GM19351 (cell line): Measurements from ENCODE around the gene SLCO2A1.

Experiments
- ATAC-seq: cut with Tn5 transposase; IDR thresholded peaks from one replicate; pipeline ENCODE4 v1.9.1; 2021; ENCODE audit warnings: mild to moderate bottlenecking, moderate library complexity; ENCODE audit not compliant: unreplicated experiment

SLCO2A1 gene

DNA sequence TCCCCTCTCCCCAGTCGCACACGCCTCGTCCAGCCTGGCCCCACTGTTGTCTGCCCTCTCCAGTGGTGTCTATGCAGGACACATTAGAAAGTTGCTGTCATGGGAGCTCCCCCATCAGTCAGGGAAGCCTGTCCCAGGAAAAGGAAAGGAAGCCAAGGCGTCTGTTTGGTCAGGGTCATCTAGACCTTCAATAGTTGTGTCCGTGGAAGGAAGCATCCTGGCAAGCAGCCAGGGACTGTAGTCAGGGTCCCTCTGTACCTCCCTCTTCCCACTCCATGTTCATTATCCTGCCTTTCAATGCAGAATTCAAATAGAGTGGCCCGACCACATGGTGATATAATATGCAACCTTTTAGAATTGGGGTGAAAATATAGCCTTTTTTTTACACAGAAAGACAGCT lies 73.4 kb downstream of the SLCO2A1 start:
- ATAC-seq = no peak

DNA sequence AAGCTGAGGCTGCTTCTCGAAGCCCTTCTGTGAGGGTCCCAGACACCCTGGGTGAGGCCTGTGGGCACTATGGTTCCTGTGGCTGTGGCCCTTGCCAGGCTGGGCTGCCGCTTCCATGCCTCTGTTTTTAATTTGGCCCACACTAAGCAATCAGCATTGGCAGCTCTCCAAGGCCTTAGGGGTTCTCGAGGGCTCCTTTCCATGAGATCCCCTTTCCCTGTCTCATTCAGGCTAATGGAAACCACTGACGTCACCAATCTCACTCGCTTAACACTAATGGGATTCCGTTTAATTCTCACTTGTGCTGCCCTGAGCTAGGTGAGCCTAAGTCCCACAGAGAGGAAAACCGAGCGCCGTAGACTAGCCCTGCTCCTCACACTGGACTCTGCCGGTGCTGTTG lies 73.8 kb downstream of the SLCO2A1 start:
- no peak for ATAC-seq

DNA sequence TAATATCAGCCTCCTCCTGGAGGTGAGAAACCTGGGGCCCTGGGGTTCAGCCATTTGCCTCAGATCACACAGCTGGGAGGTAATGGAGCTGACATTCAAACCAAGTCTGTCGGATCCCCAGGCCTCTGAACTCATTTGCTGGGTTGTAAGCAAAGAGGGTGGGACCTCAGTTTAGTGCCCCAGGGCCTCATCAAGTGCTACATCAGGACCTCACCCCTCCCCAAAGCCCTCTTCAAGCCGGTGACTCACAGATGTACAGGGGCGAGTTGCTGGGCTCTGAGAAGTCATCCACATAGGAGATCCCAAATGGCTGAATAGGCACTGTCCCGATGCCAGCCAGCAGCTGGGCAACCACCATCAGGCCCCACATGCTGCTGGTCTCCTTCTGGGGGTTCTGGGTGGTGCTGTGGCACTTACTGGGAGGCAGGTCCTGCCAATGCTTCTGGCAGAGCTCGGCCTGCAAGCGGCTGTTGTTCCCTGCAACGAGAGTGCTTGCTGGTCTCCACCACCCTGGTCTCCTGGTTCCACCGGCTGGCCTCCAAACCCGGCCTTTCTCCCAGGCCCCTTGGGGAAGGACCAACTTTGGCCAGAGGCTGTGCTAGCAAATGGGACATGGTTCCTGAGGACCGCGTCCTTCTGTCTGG lies 74.9 kb downstream of the SLCO2A1 start:
- ATAC-seq = no peak

DNA sequence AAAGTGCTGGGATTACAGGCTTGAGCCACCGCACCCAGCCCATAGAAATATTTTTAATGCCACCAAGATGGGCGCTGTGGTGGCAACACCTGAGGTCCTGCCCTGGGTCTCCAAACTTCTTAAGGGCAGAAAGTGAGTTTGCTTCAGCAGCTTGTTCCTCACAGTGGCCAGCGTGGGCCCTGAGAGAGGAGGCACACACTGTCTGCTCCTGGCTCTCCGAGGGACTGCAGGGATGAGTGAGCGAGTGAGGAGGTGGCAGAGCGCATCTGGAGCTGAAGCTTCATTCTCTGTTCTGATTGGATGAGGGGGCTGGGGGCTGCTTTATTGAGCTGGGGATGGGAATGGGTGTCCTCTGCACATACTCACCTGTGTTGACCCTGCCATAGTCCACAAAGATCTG lies 76.4 kb downstream of the SLCO2A1 start:
- ATAC-seq = no peak

DNA sequence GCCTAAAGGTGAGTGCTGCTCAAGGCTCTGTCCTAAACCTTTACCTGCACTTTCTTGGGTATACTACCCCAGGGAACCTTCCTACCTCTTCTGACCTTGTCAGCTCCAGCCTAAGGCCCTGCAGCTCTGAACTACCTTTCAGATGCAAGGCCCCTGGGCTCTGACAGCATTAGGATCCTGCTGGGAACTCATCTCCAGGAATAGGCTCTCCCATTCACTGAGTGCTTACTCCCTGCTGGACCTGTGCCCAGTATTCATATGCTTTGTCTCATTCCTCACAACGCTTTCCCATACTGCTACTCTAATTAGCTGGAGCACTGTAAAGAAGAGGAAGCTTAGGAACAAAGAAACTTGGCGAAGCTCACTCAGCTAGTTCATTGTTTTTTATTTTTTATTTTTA lies 80.3 kb downstream of the SLCO2A1 start:
- ATAC-seq = no peak

DNA sequence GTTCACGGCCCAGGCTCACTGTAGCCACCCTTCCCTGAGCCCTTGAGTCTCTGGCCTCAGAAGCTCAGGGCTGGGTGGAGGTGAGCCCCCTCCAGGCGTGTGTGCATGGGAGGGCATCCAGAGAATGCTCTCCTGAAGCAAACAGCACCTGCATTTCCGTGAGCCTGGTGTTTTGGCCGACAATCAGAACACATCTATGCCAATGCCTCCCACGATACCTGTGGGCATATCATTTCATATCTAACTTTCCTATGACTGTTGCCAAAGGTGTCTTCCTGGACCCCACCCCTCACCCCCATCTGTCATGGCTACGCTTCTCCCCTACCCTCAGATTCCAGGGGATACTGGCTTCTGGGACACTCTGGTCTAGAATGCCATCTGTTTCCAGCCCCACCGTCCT lies 80.7 kb downstream of the SLCO2A1 start:
- no peak for ATAC-seq

DNA sequence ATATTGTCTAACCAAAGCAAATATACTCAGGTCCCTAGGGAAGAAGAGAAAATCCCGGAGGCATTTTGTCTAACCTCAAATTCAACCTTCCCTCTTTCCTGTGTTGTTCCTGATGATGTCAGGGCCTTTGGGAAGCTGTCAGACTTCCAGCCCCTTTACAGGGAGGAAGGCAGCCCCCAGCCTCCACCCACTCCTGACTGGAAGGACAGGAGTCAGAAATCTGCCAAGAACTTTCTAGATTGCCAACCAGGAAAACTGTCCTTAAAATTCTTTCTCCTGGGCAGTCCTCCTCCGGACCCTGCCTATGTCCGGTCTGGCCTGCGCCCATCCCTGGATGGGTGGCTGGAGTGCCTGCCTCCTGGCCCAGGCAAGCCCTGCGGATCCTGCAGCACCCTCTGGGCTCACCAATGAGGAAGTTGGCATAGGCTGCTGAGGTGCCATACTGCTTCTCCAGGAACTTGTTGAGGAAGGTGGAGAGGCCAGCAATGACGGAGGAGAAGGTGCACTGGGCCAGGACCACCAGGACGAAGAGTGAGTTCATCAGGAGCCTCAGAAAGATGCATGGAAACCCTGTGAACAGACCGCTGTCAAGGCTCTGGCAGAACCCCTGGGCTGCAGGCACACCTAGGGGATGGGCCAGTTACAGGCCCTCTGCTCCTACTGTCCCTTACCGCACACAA lies 81.5 kb downstream of the SLCO2A1 start:
- ATAC-seq = no peak

DNA sequence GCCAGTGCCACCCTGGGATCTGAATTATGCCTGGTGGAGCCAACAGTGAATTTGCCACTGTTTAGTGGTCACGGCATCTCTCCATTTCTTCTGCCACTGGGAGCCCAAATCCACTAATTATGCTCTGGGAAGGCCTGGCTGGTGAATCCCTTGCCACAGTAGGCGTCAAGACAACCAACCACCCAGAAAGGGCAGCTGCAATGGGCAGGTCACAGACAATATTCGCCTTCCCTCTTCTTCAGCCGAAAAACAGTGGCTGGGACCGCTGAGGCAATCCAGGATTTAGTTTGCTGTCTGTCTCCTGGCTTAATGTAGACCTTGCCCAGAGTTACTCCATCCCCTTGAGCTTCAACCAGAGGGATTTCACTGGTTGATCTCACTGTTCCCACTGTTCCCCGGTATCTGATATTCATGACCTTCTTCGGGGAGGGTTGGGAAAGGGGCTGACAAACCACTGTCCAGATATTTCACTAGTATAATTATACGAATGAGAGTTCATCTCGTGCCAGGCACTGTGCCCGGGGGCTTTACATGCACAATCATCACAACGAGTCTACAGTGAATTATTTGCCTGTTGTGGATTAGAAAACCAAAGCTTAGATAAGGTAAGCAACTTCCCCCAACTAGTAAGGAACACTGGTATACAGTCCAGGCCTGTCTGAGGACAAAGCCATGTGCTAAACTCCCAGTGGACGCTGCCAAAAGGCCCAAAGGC lies 84.2 kb downstream of the SLCO2A1 start:
- no peak for ATAC-seq

DNA sequence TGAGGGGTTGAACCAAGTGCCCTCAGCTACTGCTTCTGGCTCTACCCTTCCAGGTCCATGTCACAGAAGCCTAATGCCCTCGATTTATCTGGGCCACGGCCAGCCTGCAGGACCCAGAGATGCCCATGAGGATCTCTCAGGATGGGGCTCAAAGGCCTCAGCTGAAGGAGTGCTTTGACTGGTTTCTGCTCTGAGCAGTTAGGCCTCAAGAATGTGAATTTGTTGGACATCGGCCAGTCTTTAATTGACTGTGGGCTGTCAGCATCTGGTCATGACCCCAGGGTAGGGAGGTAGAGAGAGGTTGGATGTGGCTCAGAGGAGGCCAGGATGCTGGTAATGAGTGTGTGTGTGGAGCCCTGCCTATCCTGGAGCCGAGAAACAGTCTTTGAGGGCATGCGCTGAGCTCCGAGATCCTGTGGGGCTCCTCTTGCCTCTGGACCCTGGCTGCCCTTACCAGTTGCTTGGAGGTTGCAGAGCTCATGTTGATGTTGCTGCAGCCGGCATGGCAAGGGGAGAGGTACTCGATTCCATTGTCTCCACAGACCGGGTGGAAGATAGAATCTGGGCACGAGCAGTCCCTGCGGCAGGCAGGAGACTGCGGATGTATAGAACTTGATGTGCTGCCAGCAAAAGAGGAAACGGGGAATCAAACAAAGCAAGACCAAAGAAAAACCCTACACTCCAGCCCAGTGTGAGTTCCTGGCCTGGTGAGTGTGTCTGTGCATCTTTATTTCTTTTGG lies 84.9 kb downstream of the SLCO2A1 start:
- ATAC-seq = no peak

DNA sequence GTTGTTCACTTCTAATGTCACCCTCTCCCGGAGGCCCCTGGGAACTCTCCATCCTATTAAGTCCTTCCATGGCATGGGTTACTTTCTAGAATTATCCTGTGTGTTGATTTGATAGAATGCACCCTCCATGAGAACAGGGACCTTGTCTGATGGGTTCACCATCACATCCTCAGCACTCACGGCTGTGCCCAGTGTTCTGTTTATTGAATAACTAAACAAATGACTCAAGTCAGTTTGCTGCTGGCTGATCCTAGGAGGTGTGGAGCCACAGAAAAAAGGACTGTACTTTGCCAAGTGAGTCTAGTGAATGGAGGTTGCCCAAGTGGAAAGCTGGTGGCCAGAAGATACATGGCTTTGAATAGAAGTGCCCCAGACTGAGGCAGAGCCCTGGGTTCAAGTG lies 85.5 kb downstream of the SLCO2A1 start:
- ATAC-seq = no peak

DNA sequence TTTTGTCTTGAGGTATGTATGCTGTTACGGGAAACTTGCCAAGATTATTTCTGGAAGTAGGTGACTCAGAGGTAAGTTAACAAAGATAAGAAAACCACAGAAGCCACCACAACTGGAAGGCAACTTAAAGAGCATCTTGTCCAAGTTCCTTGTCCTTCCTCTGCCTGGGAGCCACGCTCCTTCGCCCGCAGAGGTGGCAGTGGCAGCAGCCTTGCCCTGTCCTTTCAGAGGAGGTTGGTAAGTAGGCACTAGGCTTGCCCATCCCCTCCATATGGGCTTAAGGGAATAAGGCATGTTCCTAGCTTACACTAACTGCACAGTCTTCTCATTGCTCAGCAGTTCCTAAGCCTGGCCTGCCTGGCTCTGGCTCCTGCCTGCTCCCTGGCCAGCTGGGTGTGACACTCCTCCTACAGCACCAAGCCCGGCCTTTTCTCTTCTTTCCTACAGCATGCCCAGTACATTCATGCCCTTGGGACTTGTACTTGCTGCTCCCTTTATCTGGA lies 86.0 kb downstream of the SLCO2A1 start:
- ATAC-seq = no peak

DNA sequence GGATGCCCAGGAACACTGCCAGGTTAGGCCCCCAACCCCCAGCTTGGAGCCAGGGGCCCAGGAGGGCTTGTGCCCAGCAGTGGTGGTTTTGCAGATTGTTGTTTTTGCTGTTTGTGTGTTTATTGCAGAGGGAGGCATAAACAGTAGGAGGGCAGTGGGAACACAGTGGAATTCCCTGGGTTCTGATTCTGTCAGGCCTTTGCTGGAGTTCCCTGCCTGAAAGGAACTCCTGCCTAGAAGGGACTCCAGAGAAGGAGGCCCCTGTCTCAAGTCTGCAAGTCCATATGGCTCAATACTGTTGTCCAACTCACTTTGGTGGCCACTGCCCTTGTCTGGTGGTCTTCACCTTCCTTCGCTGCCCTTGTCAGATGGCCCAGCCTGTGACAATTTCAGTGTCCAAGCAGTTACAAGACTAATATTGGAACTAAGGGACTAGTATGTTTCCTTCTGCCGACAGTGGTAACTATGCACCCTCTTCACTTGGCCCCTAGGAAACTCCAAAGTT lies 86.6 kb downstream of the SLCO2A1 start:
- no peak for ATAC-seq

DNA sequence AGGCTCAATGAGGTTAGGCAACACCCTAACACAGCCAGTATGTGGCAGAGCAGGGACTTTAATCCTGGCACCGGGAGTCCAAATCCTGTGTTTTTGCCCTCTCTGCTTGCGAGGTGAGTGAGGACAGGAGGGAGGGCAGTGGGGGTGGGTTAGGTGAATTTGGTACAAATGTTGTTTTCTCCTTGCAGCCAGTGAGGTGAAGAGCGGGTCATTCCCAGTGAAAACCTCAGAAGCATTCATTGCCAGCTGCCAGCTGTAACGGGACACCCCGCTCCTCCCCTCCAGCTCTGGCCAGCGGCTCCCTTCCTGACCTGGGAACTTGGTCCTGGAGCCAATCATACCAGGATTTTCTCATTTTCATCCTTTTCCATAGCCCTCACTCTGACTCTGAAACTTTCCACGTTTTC lies 88.3 kb downstream of the SLCO2A1 start:
- ATAC-seq = no peak

DNA sequence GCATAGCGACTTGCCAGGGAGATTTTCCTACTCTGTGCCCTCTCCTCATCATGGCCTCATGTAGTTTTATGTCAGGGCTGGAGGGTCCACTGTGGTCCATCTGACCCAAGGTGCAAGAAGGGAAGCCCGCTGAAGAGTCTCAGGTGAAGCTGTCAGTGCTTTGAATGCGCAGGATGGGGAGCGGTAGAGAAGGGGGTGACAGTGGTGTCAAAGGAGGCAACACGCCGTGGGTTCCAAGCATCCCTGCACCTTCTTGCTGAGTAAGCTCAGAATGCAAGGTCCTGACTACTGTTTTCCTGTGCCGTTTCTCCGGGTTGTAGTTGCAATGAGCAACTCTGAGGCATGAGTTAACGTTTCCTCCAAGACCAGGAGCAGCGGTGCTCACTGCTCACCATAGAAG lies 89.2 kb downstream of the SLCO2A1 start:
- ATAC-seq = no peak

DNA sequence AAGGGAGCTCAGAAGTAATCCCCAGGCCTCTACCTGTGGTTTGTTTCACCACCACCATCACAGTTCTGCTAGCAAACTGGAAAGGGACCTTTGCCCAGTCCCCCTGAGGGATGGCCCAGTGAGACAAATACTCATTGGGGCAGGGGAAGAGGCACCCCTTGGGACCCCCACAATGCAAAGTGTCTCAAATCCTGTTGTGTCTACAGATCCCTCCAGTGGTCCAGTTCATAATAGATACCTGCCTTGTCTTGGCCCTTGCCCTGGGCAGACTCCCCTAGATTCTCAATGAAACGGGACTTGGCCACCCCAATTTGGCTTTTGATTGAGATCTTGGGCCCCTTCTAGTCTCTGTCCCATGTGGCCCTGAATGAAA lies 90.3 kb downstream of the SLCO2A1 start:
- no peak for ATAC-seq

DNA sequence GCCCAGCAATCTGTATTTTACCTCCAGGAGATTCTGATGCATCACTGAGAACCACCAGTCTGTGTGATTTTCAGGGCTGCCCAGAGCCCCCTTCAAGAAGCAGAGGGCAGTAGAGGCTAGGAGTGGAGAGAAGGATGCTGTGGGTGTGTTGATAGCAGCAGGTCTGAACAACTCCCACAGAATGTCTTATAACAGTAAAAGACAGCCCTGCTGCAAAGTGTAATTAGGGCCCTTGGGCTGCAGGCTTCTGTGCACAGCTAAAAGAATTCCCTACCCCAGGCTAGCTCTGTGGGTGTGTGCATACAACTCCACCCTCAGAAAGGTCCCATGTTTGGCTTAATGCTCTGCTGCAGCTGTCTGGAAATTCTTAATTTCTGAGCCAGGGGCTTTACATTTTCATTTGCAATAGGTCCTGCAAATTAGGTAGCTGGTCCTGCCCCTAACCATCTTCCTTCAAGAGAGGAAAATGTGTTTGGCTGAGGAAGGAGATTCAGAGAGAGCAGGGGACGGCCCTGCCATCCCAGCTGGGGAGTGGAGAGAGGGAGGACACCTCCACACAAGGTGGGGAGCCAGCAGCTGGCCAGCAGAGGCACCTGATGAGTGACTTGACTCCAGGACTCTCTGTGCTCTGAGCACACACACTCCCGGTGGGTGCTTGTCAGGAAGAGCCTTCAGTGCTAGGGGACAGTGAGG lies 90.8 kb downstream of the SLCO2A1 start:
- no peak for ATAC-seq

DNA sequence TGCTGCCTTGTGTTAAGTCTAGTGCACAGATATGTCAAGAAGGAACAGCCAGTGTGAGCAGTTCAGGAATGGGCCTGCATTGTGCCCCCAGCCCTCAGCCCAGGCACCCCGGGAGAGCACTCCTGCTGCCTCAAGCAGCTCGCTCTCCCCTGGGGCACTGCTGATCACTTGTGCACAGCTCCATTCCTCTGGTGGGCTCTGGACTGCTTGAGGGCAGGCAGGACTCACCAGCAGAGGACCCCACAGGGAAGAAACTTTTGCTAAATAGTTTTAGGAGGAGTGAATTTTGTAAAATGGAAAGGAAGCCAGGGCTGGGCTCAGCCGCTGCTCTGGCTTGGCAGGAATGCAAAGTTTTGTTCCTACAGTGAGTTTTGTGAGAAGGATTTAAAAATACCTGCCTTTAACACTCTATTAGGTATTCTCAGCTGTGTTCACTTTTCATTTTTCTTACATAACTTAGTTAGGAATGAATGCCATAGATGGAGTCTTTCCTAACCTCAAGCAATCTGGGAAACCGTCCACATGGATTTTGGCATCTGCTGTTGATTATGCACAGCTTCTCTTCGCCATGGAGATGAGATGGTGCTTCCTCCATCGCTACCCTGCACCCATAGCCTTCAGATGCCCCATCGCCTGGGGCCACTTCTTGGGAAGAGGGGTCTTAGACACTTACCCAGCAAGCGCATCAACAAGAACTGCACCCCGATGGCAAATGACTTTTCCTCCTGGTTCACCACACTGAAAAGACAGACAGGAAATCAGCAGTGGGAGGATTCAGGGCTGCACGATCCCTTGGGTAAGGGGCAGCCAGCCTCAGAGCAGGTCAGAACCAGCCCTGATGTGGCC lies 91.7 kb downstream of the SLCO2A1 start:
- no peak for ATAC-seq

DNA sequence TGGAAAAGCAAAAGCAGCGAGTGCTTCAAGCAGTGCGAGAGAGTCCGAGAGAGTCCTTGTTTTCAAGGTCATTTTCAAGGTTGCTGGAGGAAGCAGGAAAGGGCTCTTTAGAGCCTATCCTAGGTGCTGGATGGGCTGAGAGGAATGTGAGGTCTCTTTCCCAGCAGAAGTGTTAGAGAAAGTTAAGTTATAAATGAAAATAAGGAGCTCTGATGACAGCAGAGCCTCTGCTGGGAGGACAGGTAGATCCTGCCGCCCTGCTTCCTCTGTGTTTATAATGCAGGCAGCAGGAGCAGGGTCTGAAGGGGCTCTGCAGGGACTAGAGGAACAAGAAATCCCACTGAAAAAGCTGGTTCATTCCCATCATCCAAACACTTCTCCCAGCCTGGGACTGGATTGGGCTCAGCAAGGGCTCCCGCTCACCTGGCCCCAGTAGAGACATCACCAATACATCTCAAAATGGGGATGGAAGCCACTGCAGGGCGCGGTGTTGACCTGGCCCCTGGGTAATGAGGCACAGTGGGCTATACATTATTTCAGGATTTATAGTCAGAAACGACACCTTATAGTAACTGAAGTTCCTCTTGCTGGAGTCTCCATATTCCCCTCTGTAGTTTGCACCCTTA lies 92.6 kb downstream of the SLCO2A1 start:
- ATAC-seq = no peak
